COLO829 (cell line): ENCODE data around the gene AMDHD1.
"Not testable (repeated sequence)": the region's sequence is repeated elsewhere in the genome, so short reads cannot be mapped to it uniquely, and the experiment has no call there.

ENCODE experiments used
- DNase-seq: peaks from one replicate; pipeline ENCODE4 v3.0.0; 2012; ENCODE audit warnings: low spot score

The AMDHD1 gene

GRCh38 chr12:95966287-95966870 is 23.2 kb downstream of the AMDHD1 start:
- no peak for DNase-seq

DNA sequence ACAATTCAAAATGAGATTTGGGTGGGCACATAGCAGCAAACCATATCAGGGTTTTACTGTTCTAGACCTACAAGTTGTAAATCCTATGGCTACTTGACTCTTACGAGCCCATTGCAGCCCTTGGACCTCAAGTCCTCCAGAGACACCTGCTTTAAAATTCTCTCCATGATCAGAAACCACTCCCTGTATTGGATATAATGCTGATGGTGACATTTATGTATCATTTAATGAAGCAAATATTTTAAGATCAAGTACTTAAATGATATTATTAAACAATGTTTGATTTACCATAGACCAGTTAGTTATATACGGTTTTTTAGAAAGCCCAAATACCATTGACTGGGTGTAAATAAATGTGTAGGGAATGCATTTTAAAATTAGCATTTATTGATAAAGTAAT is 24.2 kb downstream of the AMDHD1 start:
- no peak for DNase-seq

GRCh38 chr12:95969116-95969515 is 26.0 kb downstream of the AMDHD1 start:
- not testable (repeated sequence) for DNase-seq

DNA sequence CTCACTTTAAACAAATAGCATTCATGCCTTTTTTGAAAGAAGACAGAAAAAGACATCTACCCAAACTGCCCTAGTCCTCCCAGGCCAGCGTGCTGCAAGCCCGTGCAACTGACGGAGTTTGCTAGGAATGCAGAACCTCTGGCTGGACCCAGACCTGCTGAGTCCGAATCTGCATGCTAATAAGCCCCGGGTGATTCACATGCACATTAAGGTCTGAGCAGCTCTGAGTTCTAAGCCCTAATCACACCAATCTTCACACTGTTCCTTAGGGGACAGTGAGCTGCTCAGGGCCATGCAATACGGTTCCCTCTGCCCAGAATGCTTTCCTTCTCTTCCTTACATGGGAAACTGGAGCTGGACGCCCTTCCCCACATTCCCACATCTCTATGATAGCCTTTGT is 27.8 kb downstream of the AMDHD1 start:
- no peak for DNase-seq

DNA sequence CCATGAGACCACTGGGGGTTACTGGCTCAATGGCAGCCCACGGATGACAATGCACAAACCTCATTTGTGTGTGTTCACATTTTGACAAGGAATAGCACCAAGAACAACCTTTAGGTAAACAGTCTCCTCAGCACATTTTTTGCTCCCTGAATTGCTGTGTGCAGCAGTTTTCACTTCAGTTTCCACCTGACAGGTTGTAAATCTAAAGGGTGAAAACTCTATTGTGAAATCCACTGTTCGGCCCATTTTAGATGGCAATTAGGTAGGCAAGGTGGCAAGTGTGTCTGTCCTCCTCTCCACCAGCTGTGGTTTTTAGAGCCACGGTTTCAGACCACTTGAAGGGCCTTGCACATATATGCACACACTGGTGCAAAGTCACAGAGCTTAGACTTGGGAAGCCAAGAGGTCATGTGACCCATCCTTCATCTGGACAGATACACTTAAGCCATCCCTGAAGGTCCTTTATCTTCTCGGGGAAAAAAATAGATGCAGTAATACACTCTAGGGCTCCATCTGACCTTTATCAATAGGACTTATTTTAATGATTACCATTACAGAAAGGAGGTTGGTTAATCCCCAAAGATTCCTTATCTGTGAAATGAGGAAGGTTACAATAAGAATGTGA is 29.8 kb downstream of the AMDHD1 start:
- DNase-seq: no peak

GRCh38 chr12:95974358-95974757 is 31.2 kb downstream of the AMDHD1 start:
- DNase-seq: no peak

- DNase-seq: no peak
Measured at GRCh38 chr12:95975491-95975890, 32.4 kb downstream of the AMDHD1 start.

- no peak for DNase-seq
Measured at GRCh38 chr12:95976416-95976832, 33.3 kb downstream of the AMDHD1 start.

- no peak for DNase-seq
Measured at GRCh38 chr12:95977764-95978305, 34.7 kb downstream of the AMDHD1 start.

DNA sequence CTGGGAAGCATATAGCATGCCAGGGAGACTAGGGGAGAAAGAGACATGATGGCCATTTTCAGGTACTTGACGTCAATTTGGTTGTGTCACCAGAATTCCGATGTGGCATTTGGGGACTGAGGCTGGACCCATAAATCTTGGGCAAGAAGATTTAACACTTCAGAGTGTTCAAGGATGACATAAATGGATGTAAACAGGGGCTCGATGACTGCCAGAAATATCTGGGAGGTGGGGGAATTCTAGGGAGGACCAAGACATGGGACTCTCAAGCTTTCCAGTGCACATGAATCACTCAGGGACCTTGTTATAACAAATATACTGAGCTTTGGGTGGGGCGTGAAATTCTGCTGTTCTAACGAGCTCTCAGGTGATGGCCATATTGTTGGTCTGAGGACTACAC is 35.2 kb downstream of the AMDHD1 start:
- DNase-seq: no peak

DNA sequence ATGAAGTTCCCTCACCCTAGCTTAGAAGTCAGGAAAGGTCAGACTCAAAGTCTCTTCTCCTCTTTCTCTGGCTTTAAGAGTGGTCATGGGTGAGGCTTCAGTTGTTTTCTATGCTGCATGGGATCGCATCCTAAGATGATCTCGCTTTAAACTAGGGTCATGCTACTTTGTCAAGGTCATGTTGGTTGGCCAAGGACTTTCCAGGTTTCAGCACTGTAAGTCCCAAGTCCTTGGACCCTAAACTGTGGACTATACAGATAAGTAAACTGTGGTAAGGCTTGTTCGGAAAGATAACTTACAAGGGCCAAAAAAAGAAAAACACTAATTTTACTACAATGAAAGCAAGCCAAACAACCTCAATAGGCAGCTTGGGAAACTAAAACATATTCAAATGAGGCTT is 35.6 kb downstream of the AMDHD1 start:
- DNase-seq: no peak

- DNase-seq: no peak
Measured at GRCh38 chr12:95980437-95980836, 37.3 kb downstream of the AMDHD1 start.

- no peak for DNase-seq
Measured at GRCh38 chr12:95982602-95983001, 39.5 kb downstream of the AMDHD1 start.

- no peak for DNase-seq
Measured at GRCh38 chr12:95984682-95985081, 41.6 kb downstream of the AMDHD1 start.

DNA sequence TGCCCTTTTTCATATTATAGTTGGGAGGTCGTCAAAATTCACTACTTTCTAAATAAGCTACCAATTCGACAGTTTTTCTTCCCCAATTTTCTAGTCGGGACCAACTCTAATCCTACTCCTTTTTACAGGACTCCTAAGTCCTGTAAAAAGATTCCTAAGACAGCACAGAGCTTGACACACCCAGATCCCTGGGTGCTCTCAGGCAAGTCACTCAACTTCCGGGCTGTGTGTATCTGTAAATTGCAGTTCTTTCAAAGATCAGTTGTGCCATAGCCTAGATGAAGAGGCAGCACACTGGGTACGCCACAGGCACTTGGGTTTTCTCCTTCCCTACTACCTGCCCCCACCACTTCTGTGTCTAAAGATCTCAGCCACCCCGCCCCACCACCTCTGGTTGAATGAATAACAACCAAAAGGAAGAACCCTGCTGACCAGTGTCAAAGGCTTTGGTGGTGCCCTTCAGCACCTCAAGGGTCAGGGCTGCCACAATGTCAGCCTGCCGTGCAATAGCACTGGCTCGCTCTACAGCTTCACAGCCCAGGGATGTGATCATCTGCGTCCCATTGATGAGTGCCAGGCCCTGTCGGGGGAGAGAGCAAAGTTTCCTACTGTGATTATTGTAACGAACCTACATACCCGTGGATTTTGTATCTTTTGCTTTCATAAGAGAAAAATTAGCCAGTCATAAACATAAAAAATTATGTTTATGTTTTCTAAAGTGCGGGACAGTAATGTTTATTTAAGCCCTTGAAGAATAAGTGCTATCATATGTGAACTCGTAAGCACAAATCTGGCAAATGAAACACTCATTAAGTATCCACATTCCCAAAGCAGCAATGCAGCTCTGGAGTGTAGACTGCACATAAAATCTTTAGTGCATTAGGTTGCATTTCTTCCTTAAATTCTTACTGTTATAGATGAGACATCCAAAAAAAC is 43.8 kb downstream of the AMDHD1 start:
- DNase-seq: no peak

DNA sequence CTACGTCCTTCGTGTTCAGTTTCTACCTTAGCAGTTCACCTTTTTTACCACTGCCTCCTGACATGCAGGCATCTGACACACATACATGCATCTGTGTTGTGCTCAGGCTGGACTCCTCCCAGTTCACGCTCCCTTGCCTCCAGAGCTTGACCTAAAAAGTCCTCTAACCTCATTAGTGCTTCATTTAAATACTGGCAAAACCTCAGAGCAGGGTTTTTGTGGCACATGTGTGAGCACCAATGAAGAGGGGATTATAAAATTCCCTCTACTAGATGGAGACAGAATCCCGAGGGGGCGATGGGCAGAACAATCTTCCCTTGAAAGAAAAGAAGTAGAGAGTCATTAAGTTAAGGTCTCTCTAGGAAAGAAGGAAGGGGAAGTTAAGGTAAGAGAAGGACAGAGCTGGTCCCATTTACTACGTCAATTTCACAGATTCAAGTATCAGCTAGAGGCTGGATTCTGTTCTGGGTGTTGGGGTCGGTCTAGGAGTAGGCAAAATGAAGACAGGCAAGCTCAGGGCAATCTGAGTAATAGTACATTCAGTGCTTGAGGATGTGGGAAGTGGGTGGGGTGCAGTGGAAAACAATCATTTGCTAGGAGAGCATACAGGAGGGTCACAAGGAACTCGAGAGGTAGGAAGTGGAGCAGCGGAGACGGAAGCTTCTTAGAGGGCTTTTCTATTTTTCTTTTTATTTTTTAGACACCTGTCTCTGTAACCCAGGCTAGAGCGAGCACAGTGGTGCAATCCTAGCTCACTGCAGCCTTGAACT is 45.6 kb downstream of the AMDHD1 start:
- DNase-seq: no peak

GRCh38 chr12:95989504-95990123 is 46.5 kb downstream of the AMDHD1 start:
- DNase-seq: no peak

- no peak for DNase-seq
Measured at GRCh38 chr12:95990136-95990535, 47.0 kb downstream of the AMDHD1 start.

DNA sequence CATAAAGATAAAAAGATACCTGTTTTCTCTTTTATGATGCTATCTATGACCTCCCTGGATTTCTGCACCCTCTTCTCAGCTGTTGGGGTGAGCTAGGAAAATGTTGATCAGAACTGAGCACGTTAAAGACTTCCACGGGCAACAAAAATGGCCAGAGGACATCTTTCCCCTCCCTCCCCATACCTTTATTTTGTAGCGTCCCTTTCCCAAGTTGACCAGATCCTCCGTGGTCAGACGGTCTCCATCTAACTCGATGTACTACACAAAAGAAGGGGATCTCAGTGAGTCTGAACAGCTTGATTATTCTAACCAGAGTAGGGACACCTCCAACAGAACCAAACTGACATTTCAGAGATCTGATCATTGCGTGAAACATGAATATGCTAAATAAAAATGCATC is 50.8 kb downstream of the AMDHD1 start:
- no peak for DNase-seq

DNA sequence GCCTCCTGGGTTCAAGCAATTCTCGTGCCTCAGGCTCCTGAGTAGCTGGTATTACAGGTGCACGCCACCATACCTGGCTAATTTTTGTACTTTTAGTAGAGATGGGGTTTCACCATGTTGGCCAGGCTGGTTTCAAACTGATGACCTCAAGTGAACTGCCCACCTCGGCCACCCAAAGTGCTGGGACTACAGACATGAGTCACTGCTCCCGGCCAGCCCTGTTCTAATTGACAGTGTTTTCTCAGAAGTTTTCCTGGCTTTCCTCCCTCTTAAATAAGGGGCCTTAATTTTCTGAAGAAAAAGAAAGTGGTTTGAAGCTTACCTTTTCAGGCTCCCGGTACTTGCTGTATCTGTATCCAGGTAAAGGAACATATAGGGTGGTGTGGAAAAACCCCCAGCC is 51.3 kb downstream of the AMDHD1 start:
- DNase-seq: no peak

DNA sequence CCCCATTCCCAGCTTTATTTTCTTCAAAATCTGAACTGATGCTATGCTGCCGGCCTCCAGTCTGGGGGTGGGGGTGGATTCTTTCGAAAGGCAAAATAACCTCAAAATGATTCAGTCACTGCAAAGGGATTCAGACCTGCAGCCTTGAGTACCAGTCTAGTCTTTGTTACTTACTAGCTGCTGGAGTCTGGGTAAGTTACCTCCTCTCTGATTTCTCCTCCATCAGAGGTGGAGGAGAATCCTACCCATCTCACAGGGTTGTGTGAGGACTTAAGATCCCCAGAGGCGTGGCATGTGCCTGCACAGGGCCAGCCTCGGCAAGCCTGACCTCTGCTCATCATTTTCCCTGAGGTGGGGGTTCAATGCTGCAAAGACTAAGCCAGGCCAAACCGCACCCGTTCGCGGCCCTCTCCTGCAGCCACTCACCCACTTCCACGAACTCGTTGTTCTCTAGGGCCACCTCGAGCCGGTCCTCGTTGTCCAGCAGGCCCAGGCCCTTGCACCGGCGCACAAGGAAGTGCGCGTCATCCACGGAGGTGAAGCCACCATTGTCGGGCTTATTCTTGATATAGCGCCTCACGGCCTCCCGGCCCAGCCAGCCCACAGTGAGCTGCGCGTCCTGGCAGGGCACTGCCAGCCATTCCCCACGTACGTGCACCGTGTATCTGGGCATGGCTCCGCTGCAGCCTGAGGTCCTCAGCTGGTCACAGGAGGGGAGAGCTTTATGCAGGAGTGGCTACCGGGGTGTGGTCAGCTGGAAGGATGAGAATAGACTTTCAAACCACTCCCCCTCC is 52.3 kb downstream of the AMDHD1 start:
- no peak for DNase-seq
